ENCODE data around the gene PXYLP1. TPM values are rescaled to one million over a fixed set of nuclear protein-coding genes. Genes with fewer than 3 reads are reported as not detected.

Gene PXYLP1
- total RNA-seq, 1 experiment from 2014 or later = 16.3 TPM

- TF ChIP-seq CTCF (IDR thresholded peaks at IDR 0.05; ENCODE audit: unreplicated experiment) = no peak
- H3K4me3 Mint-ChIP-seq (ENCODE audit: low read depth, unreplicated experiment) = no peak overlapping the region
- no peak for DNase-seq
- H3K36me3 Mint-ChIP-seq (ENCODE audit: insufficient read depth, unreplicated experiment) = no peaks in the 10 kb centered on the region
- CTCF ChIA-PET = interaction anchor here (1.5 kb wide), 1 partner anchor 10 kb away, joined by 3 read pairs; the partner anchor contains the start of gene PXYLP1
- BruUV-seq (replicated peaks) = no TSS peak
- H3K27me3 Mint-ChIP-seq (ENCODE audit: unreplicated experiment) = no peaks in the 10 kb centered on the region
- H3K27ac Mint-ChIP-seq (ENCODE audit: unreplicated experiment) = no peak overlapping the region
- no peaks in the 10 kb centered on the region for H3K4me1 Mint-ChIP-seq (ENCODE audit: low read depth, unreplicated experiment)
- intact Hi-C loops (cut with micrococcal nuclease; ENCODE audit: unreplicated experiment) = no loop called here
- H3K9me3 Mint-ChIP-seq (ENCODE audit: low read depth, unreplicated experiment) = no peaks in the 10 kb centered on the region
These were observed 10.2 kb downstream of the PXYLP1 start for GRCh38 chr3:141241616-141242376.

GRCh38 chr3:141242377-141243092, 10.9 kb downstream of the PXYLP1 start:
- H3K27ac Mint-ChIP-seq (ENCODE audit: unreplicated experiment) = no peak overlapping the region
- no peaks in the 10 kb centered on the region for H3K36me3 Mint-ChIP-seq (ENCODE audit: insufficient read depth, unreplicated experiment)
- H3K9me3 Mint-ChIP-seq (ENCODE audit: low read depth, unreplicated experiment) = no peaks in the 10 kb centered on the region
- CTCF ChIA-PET = interaction anchor here (1.5 kb wide), 1 partner anchor 11 kb away, joined by 3 read pairs; the partner anchor contains the start of gene PXYLP1
- DNase-seq = no peak
- H3K4me1 Mint-ChIP-seq (ENCODE audit: low read depth, unreplicated experiment) = no peaks in the 10 kb centered on the region
- BruUV-seq (replicated peaks) = no TSS peak
- no peaks in the 10 kb centered on the region for H3K27me3 Mint-ChIP-seq (ENCODE audit: unreplicated experiment)
- no peak for TF ChIP-seq CTCF (IDR thresholded peaks at IDR 0.05; ENCODE audit: unreplicated experiment)
- no peak overlapping the region for H3K4me3 Mint-ChIP-seq (ENCODE audit: low read depth, unreplicated experiment)
- intact Hi-C loops (cut with micrococcal nuclease; ENCODE audit: unreplicated experiment) = no loop called here

- BruUV-seq (replicated peaks) = no TSS peak
- DNase-seq = no peak
- no peak overlapping the region for H3K27ac Mint-ChIP-seq (ENCODE audit: unreplicated experiment)
- no peak overlapping the region for H3K4me3 Mint-ChIP-seq (ENCODE audit: low read depth, unreplicated experiment)
- H3K27me3 Mint-ChIP-seq (ENCODE audit: unreplicated experiment) = no peaks in the 10 kb centered on the region
- CTCF ChIA-PET = interaction anchor here (1.5 kb wide), 1 partner anchor 11 kb away, joined by 3 read pairs; the partner anchor contains the start of gene PXYLP1
- no peaks in the 10 kb centered on the region for H3K4me1 Mint-ChIP-seq (ENCODE audit: low read depth, unreplicated experiment)
- H3K9me3 Mint-ChIP-seq (ENCODE audit: low read depth, unreplicated experiment) = no peaks in the 10 kb centered on the region
- intact Hi-C loops (cut with micrococcal nuclease; ENCODE audit: unreplicated experiment) = no loop called here
- TF ChIP-seq CTCF (IDR thresholded peaks at IDR 0.05; ENCODE audit: unreplicated experiment) = no peak
- no peaks in the 10 kb centered on the region for H3K36me3 Mint-ChIP-seq (ENCODE audit: insufficient read depth, unreplicated experiment)
These were observed 11.7 kb downstream of the PXYLP1 start for GRCh38 chr3:141243271-141243707.

GRCh38 chr3:141246224-141246957, 14.8 kb downstream of the PXYLP1 start:
- no peak for TF ChIP-seq CTCF (IDR thresholded peaks at IDR 0.05; ENCODE audit: unreplicated experiment)
- no peak for DNase-seq
- Mint-ChIP-seq H3K36me3 (ENCODE audit: insufficient read depth, unreplicated experiment) (no peaks in the 10 kb centered on the region), H3K27me3 (ENCODE audit: unreplicated experiment) (no peaks in the 10 kb centered on the region), H3K4me3 (ENCODE audit: low read depth, unreplicated experiment) (no peak overlapping the region), H3K9me3 (ENCODE audit: low read depth, unreplicated experiment) (no peaks in the 10 kb centered on the region), H3K4me1 (ENCODE audit: low read depth, unreplicated experiment) (no peaks in the 10 kb centered on the region), H3K27ac (ENCODE audit: unreplicated experiment) (no peak overlapping the region)
- intact Hi-C loops (cut with micrococcal nuclease; ENCODE audit: unreplicated experiment) = no loop called here
- no TSS peak for BruUV-seq (replicated peaks)
- CTCF ChIA-PET = interaction anchor here (0.5 to 1.2 kb wide), 4 partner anchors 12 to 59 kb away, joined by 3 to 6 read pairs (median 4); partner anchors contain the start of gene PXYLP1
